ENCODE data around the gene MTF2.

- TF ChIP-seq, protein P1, sequence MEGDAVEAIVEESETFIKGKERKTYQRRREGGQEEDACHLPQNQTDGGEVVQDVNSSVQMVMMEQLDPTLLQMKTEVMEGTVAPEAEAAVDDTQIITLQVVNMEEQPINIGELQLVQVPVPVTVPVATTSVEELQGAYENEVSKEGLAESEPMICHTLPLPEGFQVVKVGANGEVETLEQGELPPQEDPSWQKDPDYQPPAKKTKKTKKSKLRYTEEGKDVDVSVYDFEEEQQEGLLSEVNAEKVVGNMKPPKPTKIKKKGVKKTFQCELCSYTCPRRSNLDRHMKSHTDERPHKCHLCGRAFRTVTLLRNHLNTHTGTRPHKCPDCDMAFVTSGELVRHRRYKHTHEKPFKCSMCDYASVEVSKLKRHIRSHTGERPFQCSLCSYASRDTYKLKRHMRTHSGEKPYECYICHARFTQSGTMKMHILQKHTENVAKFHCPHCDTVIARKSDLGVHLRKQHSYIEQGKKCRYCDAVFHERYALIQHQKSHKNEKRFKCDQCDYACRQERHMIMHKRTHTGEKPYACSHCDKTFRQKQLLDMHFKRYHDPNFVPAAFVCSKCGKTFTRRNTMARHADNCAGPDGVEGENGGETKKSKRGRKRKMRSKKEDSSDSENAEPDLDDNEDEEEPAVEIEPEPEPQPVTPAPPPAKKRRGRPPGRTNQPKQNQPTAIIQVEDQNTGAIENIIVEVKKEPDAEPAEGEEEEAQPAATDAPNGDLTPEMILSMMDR (IDR thresholded peaks at IDR 0.05 in 8 of 11, conservative IDR thresholded peaks at IDR 0.05 in 3 of 11) = peak in 9 of 11 experiments; percentile 25 to 67 (median 45)
- no peak for TF ChIP-seq POLR2A (IDR thresholded peaks at IDR 0.05)
- no peak for TF ChIP-seq POLR2AphosphoS5 (IDR thresholded peaks at IDR 0.05)
Observed at GRCh38 chr1:93080179-93080823, 1.2 kb downstream of the MTF2 start.
